Transverse colon (tissue), 4 donors: ENCODE data around the gene GPR107.

ENCODE experiments used
- EP300 ChIP-seq: sonication (generic); formaldehyde crosslinking; IDR thresholded peaks from one replicate; pipeline ENCODE4 v1.6.1; 2017; ENCODE audit warnings: antibody characterized with exemption, low read depth
- POLR2A ChIP-seq: fragments of 450-650 bp; IDR thresholded peaks from one replicate; pipeline ENCODE4 v1.6.1; 2016; ENCODE audit warnings: antibody characterized with exemption, mild to moderate bottlenecking, moderate library complexity
- POLR2AphosphoS5 ChIP-seq, 3 donors: sonication (generic); formaldehyde crosslinking; IDR thresholded peaks; one replicate each; pipeline ENCODE4 v1.6.1; 2016; ENCODE audit warnings: antibody characterized with exemption in 3 of 3
- TF ChIP-seq, protein P1 (sequence below), 5 experiments: fragments of 200-600 bp in 3 of 5; fragments of 450-650 bp in 2 of 5; sonication (generic) in 3 of 5; IDR thresholded peaks; 1 replicate in 2 of 5; 2 replicates in 3 of 5; pipeline ENCODE4 v1.5.1; 2016 to 2017; ENCODE audit warnings: antibody characterized with exemption in 5 of 5, inconsistent platforms in 3 of 5, mild to moderate bottlenecking in 2 of 5, moderate library complexity in 1 of 5

DNA sequence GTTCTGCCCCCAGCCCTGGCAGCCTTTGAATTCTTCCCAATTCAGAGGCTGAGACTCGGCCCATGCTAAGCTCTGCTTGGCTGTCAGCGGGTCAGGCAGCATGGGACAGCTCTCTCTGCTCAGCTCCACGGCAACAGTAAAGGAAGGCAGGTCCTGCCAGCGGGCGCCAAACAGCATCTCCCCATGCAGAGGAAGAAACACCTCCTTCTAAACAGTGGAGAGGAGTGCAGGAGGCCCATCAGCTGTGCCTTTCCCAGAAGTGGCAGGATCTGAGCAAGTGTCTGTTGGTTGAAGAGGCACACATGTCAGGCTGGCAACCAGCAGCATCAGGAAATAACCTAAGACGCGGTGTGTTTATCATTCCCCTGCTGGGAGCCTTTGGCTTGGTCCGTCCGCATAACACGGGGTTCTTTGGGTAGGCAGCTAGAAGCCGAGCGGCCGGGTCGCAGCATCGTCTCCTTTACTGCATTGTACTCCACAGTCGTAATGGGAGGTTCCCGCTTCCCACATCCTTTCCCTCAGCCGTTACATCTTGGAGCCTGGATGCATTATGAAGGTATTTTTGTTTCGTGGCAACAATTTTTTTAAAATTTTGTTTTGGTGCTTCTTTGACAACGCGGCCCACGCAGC lies 75.8 kb downstream of the GPR107 start:
- TF ChIP-seq, protein P1, sequence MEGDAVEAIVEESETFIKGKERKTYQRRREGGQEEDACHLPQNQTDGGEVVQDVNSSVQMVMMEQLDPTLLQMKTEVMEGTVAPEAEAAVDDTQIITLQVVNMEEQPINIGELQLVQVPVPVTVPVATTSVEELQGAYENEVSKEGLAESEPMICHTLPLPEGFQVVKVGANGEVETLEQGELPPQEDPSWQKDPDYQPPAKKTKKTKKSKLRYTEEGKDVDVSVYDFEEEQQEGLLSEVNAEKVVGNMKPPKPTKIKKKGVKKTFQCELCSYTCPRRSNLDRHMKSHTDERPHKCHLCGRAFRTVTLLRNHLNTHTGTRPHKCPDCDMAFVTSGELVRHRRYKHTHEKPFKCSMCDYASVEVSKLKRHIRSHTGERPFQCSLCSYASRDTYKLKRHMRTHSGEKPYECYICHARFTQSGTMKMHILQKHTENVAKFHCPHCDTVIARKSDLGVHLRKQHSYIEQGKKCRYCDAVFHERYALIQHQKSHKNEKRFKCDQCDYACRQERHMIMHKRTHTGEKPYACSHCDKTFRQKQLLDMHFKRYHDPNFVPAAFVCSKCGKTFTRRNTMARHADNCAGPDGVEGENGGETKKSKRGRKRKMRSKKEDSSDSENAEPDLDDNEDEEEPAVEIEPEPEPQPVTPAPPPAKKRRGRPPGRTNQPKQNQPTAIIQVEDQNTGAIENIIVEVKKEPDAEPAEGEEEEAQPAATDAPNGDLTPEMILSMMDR (IDR thresholded peaks at IDR 0.05) = no peak
- no peak for TF ChIP-seq POLR2A
- peak in 1 of 3 donors; percentile 16 for TF ChIP-seq POLR2AphosphoS5 (IDR thresholded peaks at IDR 0.05)
- no peak for TF ChIP-seq EP300
